ENCODE data around the gene ALOX12B.
A peak's percentile ranks its signal among the peaks of the same experiment; 100 is the strongest.

The ALOX12B gene

GRCh38 chr17:8044819-8045810 is 42.4 kb downstream of the ALOX12B start:
- no peak for TF ChIP-seq CTCF (IDR thresholded peaks at IDR 0.05; ENCODE audit: control insufficient read depth, insufficient read depth, low read depth, low read length, missing control alignments)
- H3K4me3 ChIP-seq (ENCODE audit: control insufficient read depth, low read depth, low read length), result no peak overlapping the region

GRCh38 chr17:8041979-8042378 is 45.5 kb downstream of the ALOX12B start:
- H3K4me3 ChIP-seq (ENCODE audit: control insufficient read depth, low read depth, low read length), result no peak overlapping the region
- TF ChIP-seq CTCF (IDR thresholded peaks at IDR 0.05; ENCODE audit: control insufficient read depth, insufficient read depth, low read depth, low read length, missing control alignments), result no peak
- DNase-seq (ENCODE audit: low read depth), result no peak

More at GRCh38 chr17:8044819-8045810, 42.4 kb downstream of the ALOX12B start:
- DNase-seq (ENCODE audit: low read depth), result no peak

GRCh38 chr17:8041249-8041928 is 46.1 kb downstream of the ALOX12B start:
- peak; percentile 67 for TF ChIP-seq CTCF (IDR thresholded peaks at IDR 0.05; ENCODE audit: control insufficient read depth, insufficient read depth, low read depth, low read length, missing control alignments)
- DNase-seq (ENCODE audit: low read depth), result peak; percentile 77
- no peak overlapping the region for H3K4me3 ChIP-seq (ENCODE audit: control insufficient read depth, low read depth, low read length)

- no peak overlapping the region for H3K4me3 ChIP-seq (ENCODE audit: control insufficient read depth, low read depth, low read length)
- no peak for TF ChIP-seq CTCF (IDR thresholded peaks at IDR 0.05; ENCODE audit: control insufficient read depth, insufficient read depth, low read depth, low read length, missing control alignments)
- DNase-seq (ENCODE audit: low read depth), result no peak
Measured at GRCh38 chr17:8039611-8040168, 47.8 kb downstream of the ALOX12B start.

- no peak for TF ChIP-seq CTCF (IDR thresholded peaks at IDR 0.05; ENCODE audit: control insufficient read depth, insufficient read depth, low read depth, low read length, missing control alignments)
- no peak within 1 kb of the TSS for H3K4me3 ChIP-seq (ENCODE audit: control insufficient read depth, low read depth, low read length)
- DNase-seq (ENCODE audit: low read depth), result no peak
Measured at GRCh38 chr17:8038954-8039610, 48.4 kb downstream of the ALOX12B start, which contains the start of gene ALOX15B. Gene ALOX15B, plus strand, starts transcription at chr17:8039059. Its CDS starts 97 bp downstream, at chr17:8039156.

GRCh38 chr17:8032442-8032841 is 55.1 kb downstream of the ALOX12B start:
- no peak overlapping the region for H3K4me3 ChIP-seq (ENCODE audit: control insufficient read depth, low read depth, low read length)
- no peak for TF ChIP-seq CTCF (IDR thresholded peaks at IDR 0.05; ENCODE audit: control insufficient read depth, insufficient read depth, low read depth, low read length, missing control alignments)
- DNase-seq (ENCODE audit: low read depth), result no peak

All from AG09309 (cell line).